Stimulated activated naive CD4-positive, alpha-beta T cell treated with Interleukin-2 at 50 U/mL for 16 hours (primary cell): ENCODE data around the gene PSG11.
"Not testable (repeated sequence)": the region's sequence is repeated elsewhere in the genome, so short reads cannot be mapped to it uniquely, and the experiment has no call there.

Experiments
- DNase-seq: peaks from one replicate; lab custom pipeline; 2025; lab: John Stamatoyannopoulos, UW

The PSG11 gene

GRCh38 chr19:43026369-43026768, at the start of gene PSG11:
PSG11 (minus strand) TSS chr19:43026469; CDS start chr19:43026372, 97 bp downstream.
- not testable (repeated sequence) for DNase-seq

DNA sequence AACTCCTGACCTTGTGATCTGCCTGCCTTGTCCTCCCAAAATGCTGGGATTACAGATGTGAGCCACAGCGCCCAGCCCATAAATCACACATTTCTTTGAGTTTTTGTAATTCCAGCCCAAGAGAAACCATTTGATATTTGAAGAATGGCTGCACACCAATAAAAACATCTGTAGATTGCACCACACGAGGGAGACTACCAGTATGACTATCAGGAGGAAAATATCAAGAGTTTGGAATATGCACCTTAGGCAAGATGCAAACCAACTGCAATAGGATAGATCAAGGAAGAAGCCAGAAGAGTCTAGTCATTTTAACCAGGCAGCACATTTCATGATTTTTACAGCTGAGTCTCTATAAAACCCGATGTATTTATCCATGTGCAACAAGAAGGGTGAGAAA, 36.1 kb upstream of the PSG11 start:
- DNase-seq, result not testable (repeated sequence)

GRCh38 chr19:43061326-43061725, 35.1 kb upstream of the PSG11 start:
- not testable (repeated sequence) for DNase-seq

DNA sequence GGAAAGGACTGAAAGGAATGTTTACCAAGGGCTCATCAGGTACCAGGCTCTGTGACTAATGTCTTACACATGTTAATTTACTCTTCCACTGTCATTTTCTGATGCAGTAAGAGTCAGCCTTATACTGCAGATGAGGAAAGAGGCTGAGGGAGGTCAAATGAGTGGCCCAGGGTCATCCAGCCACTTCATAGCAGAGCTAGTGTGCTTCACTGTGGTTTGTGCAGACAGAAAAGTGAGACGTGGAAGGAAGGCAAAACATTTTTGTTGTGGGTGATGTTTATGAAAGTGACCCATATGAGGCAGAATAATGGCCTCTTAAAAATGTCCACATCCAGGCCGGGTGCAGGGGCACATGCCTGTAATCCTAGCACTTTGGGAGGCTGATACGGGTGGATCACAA, 34.0 kb upstream of the PSG11 start:
- DNase-seq, result not testable (repeated sequence)

DNA sequence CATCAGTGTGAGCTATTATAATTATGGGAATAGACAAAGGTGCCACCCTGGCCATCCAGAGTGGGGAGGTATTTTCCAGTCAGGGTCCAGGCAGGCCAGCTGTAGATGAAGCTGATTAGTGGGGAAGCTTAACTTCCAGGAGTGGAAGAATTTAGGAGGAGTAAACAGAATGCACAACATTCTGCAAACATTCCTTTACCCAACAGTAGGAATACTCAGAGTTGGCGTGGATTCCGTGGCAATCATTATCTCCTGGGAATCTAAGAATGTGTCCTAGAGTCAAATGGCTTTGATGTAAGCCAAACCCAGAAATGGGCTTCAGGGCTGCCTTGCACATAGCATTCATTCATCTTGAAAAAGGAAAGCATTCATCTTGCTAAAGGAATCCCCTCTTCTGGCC, 33.2 kb upstream of the PSG11 start:
- not testable (repeated sequence) for DNase-seq

- DNase-seq, result not testable (repeated sequence)
Observed at GRCh38 chr19:43058440-43058839, 32.2 kb upstream of the PSG11 start.

- DNase-seq, result not testable (repeated sequence)
Observed at GRCh38 chr19:43047966-43048365, 21.7 kb upstream of the PSG11 start.

DNA sequence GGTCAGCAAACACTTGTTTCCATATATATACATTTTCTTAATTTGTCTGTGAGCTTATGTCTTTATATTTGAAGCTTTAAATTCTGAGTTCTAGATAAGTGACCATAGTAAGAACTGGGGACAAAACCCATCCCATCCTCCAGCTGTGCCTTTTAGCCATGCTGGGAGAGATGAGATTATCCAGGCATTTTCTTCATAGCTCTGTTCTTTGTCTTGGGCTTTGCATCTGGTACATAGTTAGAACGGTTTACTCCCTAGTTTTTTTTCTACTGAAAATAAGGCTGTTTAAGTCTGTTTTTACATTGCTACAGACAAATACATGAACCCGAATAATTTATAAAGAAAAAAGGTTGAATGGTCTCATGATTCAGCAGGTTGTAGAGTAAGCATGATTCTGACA, 20.3 kb upstream of the PSG11 start:
- not testable (repeated sequence) for DNase-seq

GRCh38 chr19:43043492-43044180, 17.4 kb upstream of the PSG11 start:
- DNase-seq, result not testable (repeated sequence)

DNA sequence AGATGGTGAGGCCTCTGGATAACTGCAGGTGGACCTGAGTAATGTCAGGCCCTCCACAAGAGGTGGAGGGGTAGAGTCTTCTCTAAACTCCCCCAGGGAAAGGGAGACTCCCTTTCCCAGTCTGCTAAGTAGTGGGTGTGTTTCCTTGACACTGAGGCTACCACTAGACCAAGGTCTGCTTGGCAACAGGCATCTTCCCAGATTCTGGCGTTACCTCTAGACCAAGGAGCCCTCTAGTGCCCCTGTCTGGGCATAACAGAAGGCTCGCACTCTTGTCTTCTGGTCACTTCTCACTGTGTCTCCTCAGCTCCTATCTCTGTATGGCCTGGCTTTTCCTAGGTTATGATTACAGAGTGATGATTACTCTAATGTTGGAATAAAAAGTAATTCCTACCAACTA, 5.4 kb upstream of the PSG11 start:
- DNase-seq, result not testable (repeated sequence)

DNA sequence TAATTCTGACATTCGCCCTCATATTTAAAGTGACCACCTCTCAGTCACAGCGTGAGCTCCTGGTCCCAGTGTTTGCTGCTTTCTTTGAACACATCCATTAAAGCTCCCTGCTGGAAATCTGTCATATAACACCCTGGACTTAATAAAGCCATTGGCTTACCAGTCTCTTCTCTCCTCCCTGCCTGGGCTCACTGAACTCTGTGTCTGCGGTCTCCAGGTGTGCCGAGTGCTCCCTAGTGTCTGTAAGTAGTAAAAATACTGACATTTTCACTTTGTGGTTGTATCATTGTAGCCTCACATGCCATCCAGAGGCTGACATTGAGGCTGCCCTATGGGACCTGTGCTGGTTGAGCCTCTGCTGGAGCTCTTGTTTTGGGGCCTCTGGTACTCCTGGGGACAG, 2.6 kb upstream of the PSG11 start:
- no peak for DNase-seq

GRCh38 chr19:43027985-43028384, 1.7 kb upstream of the PSG11 start:
- not testable (repeated sequence) for DNase-seq

GRCh38 chr19:43027061-43027460, 792 bp upstream of the PSG11 start:
- DNase-seq, result not testable (repeated sequence)

- DNase-seq, result not testable (repeated sequence)
Observed at GRCh38 chr19:43022098-43022497, 4.2 kb downstream of the PSG11 start.

DNA sequence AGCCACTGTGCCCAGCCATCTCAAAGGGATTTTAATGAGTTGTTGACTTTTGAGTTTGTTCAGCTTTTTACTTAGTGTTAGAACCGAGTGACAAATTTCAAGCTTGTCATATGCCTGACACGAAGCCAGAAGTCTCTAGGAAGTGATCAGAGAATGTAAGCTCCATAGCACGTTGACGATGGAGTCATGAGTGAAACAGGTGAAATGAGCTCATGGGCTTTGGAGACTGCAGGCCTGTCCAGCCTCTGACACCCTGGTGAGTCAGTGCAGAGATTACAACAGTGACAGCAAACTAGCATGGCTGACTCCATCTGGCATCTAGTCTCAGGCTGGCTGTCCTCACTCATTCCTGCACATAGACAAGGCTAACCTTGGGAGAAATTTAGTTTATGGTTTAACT, 4.6 kb downstream of the PSG11 start:
- DNase-seq, result not testable (repeated sequence)

DNA sequence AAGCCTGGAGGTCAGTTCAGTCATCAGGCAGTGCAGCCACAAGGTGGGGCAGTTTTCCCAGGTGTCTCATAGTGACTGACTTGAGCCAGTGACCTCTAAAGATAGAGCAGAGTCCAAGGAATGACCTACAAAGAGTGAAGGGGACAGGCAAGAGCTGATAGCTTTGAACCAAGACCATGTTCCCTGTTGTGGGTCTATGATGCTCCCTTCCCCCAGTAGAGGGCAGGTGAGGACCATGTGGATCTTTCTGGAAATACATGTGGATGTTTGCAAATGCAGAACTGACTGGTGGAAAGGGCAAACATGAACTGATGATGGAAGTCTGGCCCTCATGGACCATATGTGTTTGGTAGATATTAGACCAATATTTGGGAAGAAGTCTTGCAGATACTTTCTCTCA, 6.7 kb downstream of the PSG11 start:
- DNase-seq, result not testable (repeated sequence)

GRCh38 chr19:43005841-43006240, 20.4 kb downstream of the PSG11 start:
- not testable (repeated sequence) for DNase-seq

- DNase-seq, result not testable (repeated sequence)
Observed at GRCh38 chr19:43004846-43005245, 21.4 kb downstream of the PSG11 start.

DNA sequence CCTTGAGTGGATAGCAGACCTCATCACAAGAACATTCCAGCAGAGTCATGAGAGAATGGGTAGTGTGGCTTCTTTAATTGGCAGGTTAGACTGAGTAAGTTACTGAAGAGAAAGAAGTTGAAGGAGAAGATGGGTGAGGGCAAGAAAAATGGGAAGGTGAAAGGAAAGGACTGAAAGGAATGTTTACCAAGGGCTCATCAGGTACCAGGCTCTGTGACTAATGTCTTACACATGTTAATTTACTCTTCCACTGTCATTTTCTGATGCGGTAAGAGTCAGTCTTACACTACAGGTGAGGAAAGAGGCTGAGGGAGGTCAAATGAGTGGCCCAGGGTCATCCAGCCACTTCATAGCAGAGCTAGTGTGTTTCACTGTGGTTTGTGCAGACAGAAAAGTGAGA, 22.6 kb downstream of the PSG11 start:
- not testable (repeated sequence) for DNase-seq

- not testable (repeated sequence) for DNase-seq
Observed at GRCh38 chr19:43002948-43003347, 23.3 kb downstream of the PSG11 start.

DNA sequence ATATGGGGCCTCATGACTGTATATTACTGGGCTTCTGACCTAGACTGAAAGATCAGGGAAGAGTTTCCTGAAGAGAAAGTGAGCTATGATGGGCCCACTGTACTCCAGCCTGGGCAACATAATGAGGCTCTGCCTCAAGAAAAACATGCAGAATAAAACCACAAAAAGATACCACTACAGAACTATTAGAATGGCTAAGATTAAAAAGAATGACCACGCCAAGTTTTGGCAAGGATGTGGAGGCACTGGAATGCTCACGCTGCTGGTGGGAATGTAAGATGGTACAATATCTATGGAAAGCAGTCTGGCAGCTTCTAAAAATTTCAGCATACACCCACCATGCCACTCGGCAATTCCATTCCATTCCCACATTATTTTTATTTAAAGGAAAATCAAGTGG, 30.1 kb downstream of the PSG11 start:
- not testable (repeated sequence) for DNase-seq

GRCh38 chr19:42992029-42992604, 34.2 kb downstream of the PSG11 start:
- not testable (repeated sequence) for DNase-seq

- DNase-seq, result no peak
Observed at GRCh38 chr19:42989851-42990250, 36.4 kb downstream of the PSG11 start.

DNA sequence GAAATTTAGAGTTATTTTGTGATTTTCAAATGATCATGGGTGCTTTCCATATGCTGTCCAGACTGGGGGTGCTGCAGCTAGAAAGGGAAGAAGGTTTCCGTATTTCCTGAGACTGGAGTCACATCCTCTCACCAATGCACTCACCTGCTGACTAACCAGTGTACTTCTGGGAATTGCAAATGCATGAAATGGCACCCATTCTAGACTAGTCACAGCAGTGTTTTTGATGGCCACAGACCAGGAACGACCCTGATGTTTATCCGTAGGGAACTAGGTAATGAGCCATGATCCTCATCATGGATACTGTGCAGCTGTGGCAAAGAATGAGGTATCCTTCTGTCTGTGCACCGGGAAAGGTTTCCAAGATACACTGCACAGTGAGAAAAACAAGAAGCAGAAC, 37.1 kb downstream of the PSG11 start:
- DNase-seq, result not testable (repeated sequence)
